ENCODE results near the gene CLEC20A.

The CLEC20A gene

DNA sequence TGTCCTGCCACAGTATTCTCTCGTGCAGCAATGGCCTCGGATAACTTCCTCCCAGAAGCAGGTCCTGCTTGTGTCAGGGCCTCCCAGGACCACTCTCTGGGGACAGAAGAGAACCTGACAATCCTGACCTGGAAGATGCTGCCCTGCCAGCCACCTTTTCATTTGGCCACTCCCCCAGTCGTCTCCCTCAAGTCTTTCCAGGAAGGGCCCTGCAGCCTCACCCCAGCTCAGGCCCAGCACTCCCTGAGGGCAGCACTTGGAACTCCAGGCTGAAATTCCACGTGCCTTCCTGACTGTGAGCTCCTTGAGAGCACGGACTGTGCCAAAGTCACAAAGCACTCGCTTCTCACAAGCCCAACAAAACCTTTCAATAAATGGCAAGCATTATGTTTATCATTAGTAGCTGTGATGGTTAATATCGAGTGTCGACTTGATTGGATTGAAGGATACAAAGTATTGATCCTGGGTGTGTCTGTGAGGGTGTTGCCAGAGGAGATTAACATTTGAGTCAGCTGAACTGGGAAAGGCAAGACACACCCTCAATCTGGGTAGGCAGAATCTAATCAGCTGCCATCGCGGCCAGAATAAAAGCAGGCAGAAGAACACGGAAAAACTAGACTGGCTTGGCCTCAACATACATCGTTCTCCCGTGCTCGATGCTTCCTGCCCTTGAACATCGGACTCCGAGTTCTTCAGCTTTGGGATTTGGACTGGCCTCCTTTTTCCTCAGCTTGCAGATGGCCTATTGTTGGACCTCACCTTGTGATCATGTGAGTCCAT, 2.3 kb upstream of the CLEC20A start:
- no peak for DNase-seq

DNA sequence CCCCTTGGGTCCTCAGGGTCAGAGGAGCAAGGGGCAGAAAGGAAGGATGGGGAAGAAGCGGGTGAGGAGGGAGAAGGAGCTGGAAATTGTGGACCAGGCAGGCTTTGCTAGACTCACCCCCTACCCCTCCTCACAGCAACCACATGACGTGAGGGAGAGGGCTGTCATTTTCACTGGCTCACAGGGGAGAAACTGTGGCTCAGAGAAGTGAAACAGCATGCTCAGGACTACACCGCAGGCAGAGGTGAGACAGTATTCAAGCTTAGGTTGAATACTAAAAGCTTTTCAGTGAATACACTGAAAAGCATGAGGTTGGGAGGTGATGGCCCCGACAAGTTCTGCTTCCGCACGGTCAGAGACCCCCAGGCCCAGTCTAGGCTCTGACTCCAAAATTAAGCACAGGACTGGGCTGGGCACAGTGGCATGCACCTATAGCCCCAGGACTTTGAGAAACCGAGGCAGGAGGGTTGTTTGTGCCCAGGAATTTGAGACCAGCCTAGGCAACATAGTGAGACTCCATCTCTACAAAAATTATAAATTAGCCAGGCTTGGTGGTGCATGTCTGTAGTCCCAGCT, 1.2 kb upstream of the CLEC20A start:
- no peak for DNase-seq

DNA sequence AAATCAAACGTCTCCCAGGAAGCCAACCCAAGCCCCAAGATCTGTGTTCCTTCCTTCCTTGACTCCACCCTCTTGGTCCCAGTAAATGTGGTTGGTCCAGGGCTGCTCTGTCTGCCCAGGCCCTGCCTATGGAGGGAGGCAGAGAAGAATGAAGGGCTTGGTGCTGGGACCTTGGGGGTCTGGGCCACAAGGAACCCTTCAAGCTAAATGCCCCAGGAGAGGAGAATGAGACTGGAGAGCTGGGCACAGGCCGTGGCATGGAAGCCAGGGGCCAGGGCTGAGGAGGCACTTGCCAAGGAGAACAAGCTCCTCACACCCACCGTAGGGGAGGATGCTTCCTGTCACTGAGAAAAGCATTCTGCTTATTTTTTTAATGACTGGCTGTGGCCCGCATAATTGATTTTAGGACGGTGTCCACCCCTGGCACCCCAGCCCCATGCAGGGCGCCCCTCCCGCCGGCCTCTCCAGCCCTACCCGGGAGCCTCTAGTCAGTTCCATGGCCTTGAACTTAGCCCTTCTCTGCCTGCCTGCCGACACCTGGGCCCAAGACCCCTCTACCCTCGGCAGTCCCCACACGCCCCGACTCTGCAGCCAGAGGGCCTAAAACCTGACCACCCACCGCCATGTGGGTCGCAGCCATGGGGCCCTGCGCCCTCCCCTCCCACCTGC, 889 bp downstream of the CLEC20A start:
- no peak for DNase-seq

DNA sequence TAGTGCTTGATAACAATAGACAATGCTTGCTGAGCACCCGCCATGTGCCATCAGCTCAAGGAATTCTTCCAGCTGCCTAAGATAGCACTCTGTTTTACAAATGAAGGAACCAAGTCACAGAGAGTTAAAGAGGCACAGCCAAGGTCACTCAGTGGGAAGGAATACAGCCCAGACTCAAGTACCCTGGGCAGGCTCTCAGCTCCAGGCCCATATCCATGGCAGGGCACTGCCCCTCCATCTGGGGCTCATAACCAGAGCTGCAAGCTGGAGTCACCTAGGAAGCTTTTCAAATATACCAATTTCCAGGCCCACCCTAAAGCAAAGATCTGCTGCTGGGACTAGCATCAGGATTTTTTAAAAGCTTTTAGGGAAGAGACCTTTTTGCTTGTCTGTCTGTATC, 1.6 kb downstream of the CLEC20A start:
- no peak for DNase-seq

DNA sequence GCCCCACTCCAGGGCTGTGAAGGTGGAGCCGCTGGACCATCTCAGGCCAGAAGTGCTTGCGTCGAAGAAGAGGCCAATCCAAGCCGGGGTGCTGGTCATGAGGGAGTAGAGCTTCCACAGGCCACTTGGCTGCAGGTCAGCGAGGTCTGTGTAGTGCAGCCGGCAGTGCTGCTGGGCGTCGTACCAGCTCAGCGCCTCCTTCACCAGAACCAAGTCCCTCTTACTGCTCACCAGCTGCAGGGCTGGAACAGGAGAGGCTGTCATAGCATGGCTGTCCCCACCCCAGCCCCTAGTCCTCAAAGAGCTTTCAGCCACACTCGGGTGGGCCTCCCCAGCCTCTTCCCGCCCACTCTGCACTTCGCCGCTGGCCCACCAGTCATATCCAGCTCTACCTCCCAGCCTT, 2.2 kb downstream of the CLEC20A start:
- DNase-seq: no peak

DNA sequence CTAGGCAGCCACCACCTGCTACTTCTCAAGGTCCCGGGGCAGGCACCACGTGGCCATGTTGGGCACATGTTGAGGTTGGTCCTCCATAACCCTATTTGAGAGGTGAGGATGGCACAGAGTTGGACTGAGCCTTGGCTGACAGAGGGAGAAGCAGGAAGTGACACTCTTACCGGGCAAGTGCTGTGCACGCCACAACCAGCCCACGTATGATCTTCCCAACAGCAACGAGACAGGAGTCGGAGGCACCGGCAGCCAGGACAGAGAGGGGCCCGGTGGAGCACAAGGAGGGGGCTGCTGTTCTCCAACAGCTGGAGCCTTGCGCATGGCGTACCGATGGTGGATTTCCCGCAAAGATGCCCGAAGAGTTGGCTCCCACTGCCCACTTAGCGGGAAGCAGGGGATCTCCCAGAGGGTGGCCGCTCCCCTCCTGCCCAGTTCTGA, 3.4 kb downstream of the CLEC20A start:
- no peak for DNase-seq

DNA sequence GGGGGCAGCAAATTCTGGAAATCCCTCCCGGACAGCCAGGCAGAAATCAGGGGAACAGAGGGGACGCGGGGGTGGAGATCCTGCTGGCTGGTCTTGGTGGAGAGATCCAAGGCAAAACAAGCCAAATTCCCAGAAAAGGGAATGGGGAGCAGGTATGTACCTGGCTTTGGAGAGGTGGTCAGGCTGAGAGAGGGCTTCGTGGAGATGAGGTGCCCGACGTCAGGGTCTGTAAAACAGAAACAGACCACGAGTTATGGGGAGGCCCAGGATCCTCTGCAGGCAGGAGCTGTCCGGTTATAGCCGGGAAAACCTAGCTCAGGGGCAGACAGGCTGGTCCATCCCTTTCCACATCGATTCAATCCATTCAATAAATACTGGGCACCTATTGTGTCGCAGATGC, 4.4 kb downstream of the CLEC20A start:
- DNase-seq: no peak

DNA sequence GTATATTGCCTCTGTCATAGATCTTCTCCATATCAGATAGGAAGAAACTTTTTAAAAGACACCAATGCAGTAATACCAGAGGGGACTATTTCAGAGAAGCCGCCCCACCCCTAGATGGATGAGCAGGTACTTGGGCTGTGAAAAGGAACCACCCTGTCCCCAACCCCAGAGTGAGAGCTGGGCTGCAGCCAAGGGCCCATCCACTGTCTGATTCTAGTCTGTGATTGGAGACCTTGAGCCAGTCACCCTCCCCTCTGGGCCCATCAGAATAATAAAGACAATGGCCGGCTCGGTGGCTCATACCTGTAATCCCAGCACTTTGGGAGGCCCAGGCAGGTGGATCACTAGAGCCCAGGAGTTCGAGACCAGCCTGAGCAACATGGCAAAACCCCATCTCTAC, 5.0 kb downstream of the CLEC20A start:
- no peak for DNase-seq

DNA sequence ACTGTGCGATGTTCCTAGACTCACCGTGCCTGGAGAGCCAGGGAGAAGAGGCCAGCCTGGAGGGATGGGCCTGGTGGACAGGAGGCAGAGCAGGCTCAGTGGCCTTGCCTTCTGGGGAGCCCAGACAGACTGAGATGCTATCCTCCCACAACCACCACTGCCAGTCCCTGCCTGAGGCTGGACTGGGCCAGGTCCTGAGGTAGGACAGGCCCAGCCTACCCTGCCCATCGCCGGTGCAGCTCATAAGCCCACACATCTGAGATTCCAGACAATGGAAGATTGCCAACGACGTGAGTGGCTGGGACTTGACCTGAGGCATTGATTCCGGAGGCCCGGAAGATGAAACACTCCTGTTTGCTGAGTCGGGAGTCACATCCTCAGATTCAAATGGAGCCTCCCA, 5.8 kb downstream of the CLEC20A start:
- DNase-seq: no peak

DNA sequence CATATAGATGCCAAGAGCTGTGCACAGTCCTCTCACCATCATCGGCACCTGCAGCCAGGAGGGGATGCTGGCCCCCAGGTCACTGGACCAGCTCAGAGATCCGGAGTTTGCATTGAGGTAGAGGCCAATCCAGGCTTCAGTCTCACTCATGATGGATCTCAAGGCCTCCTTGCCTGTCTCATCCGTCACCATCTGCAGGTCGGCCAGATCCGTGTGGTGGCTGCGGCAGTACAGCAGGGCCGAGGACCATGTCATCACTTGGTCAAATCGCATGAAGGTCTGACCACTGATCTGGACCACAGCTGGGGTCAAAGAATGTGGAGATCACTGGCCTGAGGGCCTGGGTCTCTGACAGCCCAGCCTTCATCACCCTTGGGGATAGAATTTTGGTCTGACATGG, 6.6 kb downstream of the CLEC20A start:
- DNase-seq: no peak

DNA sequence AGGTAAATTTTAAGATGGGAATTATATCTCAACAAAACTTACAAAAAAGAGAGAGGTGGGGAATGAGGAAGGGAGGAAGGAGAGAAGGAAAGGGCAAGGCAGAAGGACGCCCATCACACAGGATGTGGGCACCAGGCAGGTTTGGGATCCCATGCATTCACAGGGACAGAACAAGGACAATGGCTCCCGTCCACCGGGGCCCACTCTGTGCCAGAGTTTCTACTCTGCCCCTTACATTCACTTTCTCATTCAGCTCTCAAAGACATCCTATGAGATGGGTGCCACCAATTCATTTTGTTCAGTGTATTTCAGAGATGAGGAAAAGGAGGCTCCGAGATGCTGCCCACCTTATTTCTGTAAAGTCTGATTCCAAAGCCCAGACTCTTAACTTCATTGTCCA, 7.4 kb downstream of the CLEC20A start:
- DNase-seq: no peak

DNA sequence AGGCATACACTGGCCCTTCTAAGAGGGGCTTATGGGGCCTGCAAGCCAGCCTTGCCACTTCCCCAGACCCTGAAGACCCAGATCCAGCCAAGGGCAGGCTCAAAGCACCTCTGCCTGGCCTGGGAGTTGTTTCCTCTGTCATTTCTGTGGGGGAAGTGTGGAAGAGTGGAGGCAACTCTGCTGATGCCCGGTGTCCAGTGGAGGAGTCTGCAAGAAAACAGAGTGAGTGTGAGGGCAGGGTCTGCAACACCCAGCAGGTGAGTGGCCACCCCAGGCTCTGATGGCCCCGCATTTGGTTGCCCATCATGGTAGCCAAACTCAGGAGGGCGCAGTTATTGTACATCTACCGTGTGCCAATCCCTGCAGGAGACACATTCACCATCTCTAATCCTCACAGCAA, 8.4 kb downstream of the CLEC20A start:
- DNase-seq: no peak

DNA sequence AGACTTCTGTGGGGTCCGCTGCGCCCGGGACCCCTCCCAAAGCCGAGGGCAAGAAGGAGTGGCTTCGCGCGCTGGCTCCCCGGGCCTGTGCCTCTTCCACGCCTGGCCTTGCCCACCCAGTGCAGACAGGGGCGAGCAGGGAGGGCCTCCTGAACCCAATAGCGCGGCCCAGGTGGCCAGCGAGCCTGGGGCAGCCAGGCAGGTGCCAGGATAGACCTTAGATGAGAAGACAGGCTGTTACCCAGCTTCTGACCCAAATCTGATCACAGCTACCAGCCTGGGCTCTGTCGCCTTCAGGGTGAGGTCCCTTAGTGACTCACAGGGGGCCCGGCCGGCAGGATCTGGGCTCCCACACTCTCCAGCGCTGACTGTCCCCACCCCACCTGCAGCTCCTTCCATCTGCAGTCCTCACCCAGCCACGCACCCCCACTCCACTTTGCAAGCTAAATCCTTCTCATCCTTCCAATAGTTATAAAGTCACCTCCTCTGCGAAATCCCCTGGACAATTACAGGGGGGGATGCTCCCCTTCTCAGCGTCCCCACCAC, 9.6 kb downstream of the CLEC20A start:
- no peak for DNase-seq

DNA sequence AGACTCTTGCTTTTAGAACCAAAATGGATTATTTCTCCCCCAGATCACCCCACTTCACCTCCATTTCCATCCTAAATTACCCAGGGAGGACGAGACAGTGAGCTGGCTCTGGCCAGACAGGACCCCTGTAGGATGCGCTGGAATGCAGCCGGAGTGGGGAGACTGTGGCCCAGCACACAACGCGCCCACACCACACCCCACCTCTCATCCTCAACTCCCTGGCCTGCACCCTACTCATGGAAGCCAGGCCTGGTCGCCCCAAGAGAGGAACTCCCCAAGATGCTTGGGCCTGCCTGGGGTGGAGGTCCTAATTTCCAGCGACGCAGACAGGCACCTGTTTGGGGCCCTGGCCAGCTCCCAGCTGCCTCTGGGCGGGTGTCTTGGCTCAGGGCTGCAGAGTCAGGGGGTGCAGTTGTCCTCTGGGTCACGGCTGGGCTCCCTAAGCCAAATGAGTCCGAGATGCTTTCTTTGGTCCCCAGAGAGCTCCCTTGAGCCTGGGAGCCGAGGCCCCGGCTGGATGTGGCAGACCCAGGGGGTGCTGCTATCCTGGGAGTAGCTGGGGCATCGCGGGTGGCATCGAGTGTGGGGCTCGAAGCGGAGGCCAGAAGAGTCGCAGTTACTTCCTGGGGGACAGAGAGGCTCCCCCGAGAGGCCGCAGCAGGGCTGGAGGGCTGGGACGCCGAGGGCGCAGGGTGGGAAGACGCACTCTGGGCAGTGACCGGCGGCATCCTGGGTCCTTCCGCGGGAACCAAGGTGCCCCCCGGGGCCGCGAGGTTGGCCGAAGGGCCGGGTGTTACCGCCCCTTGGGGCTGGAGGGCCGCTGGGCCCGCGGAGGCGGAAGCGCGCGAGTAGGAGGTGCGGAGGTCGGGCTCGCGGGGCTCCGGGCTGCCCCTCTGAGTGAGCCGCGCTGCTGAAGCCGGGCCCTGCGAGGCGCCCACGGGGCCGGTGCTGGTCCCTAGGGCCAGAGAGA, 10.4 kb downstream of the CLEC20A start:
- no peak for DNase-seq

DNA sequence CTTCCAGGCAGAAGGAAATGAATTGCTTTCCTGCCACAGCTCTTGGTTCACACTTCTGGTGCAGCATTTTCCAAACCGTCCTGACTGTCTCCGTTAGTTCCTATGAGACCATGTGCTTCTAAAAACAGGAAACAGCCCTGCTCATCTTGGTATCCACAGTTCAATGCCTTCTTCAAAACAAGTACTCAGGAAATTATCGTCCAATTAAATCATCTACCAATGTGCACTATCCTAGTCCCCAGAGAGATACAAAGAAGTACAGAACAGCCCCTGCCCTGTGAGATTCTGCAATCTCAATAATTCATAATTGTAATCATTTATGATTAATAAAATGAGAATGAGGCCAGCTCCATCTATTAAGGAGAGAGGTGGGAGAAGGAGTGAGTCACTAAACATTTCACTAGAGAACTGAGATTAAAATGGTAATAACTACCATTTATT, 11.2 kb downstream of the CLEC20A start:
- no peak for DNase-seq

DNA sequence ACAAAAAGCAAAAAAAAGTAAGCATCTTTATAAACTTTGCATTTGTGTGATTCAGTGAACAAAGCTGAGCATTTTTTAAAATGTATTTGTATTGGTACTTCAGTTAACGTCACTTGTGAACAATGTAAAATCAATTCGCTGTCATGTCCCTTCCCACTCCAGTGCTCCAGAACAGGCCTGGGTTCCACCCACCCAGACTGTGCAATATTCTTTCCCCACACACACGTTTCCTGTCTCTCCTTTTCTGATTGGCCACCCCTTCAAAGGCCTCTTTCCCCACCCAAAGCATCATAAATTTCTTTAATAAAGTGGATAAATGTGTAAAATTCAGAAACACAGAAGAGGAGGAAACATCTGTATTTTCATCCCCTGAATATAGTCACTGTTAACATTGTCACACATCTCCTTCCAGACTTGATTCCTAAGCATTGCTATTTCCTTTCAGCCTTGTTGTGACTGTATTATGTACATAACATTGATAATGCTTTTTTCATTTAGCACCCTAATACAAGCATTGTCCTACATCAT, 12.0 kb downstream of the CLEC20A start:
- no peak for DNase-seq

DNA sequence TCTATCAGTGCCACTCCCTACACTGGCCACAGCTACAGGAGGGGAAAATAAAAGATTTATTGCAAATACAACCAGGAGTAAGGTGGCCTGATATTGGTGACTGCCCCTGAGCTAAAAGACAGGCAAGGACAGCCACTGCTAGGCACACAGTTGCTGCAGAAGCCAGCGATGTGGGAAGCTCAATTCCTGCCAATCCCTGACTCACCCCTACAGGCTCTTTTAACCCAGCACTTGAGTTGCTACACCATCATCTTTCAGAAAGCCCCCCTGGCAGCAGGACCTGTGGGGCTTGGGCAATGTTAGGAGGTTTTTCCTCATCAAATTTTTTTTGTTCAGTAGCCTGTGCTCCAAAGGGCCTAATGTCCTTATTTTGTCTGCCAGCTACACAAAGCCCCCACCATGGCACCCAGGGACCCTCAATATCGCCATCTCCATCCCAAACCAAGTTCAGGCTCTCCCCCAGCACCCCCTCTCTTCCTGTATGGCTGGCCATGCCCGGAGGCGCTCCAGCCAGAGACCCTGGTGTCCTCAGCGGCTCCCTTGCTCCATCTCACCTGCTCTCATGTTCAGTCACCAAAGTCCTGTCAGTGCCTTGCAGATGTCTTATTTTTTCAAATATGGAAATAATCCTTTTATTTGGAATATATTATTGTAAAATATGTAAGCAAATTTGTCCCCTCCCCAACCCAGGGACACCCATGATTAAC, 13.4 kb downstream of the CLEC20A start:
- DNase-seq: no peak

DNA sequence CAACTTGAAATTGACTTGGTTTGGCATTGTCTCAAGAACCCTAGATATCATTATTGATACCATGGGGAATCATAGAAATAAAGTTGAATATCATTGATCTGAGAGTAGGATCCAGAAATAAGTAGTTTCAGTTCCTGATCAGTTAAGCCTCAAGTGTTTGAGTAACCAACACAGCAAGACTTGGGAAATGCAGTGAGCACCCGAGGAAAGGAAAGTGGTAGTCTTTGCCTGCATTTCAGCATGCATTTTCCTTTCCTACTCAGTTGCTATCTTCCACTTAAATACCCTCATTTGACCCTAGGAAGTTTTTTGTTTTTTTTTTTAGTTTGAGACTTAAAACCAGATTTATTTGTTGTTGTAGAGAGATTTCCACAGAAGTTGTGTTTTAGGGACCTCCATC, 18.9 kb downstream of the CLEC20A start:
- no peak for DNase-seq

DNA sequence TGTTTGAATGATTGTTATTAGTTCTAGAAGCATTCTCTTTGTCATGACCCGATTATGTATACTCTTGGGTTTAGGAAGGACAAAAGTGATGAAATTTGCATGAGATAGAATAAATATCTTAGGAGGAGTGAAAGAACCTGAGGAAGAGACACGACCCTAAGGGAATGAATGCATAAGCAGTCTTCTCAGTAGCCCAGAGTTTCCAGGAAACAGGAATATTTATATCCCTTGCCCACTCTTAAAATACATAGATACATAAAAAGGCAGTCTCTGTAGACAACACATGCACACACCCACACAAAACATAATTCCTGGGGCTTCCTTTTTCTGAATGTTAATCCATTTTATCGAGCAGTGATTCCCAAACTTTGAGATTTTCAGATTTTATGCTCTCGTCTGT, 19.4 kb downstream of the CLEC20A start:
- no peak for DNase-seq

DNA sequence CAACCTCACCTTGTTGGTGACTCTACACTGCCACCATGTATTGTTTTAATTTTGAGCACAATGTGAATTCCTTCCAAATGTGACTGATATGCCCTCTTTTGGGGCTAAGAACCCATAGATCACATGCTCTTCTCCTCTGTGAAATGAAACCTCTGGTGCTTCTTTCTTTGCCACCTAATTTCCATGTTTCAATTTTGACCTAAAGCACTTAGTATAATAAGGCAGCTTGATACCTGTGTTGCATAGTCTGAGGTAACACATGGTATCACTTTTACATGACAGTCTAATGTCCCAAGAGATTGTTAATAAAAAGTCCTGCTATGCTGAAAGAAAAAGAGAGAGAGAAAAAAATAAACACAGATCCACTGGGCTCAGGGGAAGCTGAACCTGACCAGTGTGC, 24.2 kb downstream of the CLEC20A start:
- no peak for DNase-seq

DNA sequence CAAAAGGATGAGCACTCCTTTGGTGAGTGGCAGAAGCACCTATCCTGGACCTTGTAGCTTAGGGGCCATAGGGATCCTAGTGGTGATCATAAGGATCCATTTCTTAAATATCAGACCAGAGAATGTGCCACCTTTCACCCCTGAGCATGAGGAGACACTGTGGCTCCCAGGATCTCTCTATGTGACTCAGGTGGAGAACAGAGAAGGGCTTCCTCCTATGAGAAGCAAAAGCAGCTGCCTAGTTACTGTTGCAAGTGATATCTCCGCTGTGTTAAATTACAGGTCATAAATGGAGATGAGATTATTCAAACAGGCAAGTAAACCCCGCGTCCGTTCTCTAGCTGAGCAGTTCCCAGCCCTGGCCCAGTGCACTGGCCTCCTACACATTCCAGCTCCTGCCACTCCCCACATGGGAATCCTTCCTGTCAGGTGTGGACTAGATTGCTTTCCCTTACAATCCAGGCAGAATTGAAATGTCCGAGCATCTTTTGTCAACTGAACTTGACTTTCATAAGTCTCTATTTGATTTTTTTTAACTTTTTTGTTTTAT, 26.3 kb downstream of the CLEC20A start:
- DNase-seq: no peak

DNA sequence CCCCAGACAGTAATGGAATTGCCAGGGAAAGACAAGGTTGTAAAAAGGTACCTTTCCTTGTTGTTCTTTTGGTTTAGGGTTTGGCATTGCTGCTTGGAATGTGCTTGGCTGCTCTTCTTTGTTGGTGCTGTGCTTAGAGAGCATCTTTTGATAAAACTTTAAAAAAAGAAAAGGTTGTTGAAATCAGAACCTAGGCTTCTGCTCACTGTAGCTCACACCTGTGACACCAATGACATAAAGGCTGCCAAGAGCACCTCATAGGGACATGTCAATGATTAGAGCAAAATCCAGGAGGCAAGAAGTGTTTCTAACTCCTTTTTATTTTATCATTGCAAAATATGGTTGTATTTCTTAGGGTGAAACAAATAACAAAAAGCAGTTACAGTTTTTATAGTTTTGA, 28.9 kb downstream of the CLEC20A start:
- DNase-seq: no peak

Measured in activated effector memory CD4-positive, alpha-beta T cell treated with Interleukin-2 at 50 U/mL for 16 hours (primary cell).